ENCODE results near the gene RBM17.
"Not testable (repeated sequence)": the region's sequence is repeated elsewhere in the genome, so short reads cannot be mapped to it uniquely, and the experiment has no call there.

RBM17 gene

GRCh38 chr10:6055929-6056328 is 32.9 kb upstream of the RBM17 start:
- no peak for DNase-seq (ENCODE audit: low read depth in 1 of 2, low spot score in 1 of 2)

GRCh38 chr10:6056411-6057135 is 32.3 kb upstream of the RBM17 start:
- no peak for DNase-seq (ENCODE audit: low read depth in 1 of 2, low spot score in 1 of 2)

- DNase-seq (ENCODE audit: low read depth in 1 of 2, low spot score in 1 of 2), result no peak
Observed at GRCh38 chr10:6058682-6059475, 30.0 kb upstream of the RBM17 start.

GRCh38 chr10:6059506-6059905 is 29.3 kb upstream of the RBM17 start:
- no peak for DNase-seq (ENCODE audit: low read depth in 1 of 2, low spot score in 1 of 2)

- no peak for DNase-seq (ENCODE audit: low read depth in 1 of 2, low spot score in 1 of 2)
Observed at GRCh38 chr10:6061056-6061455, 27.8 kb upstream of the RBM17 start.

- DNase-seq (ENCODE audit: low read depth in 1 of 2, low spot score in 1 of 2), result peak in 1 of 2 donors; percentile 53
Observed at GRCh38 chr10:6062101-6062771, 26.6 kb upstream of the RBM17 start, which contains the start of gene IL2RA. IL2RA (minus strand) TSS chr10:6062367; CDS start chr10:6062151, 216 bp downstream.

- no peak for DNase-seq (ENCODE audit: low read depth in 1 of 2, low spot score in 1 of 2)
Observed at GRCh38 chr10:6064119-6064518, 24.7 kb upstream of the RBM17 start.

- not testable (repeated sequence) for DNase-seq (ENCODE audit: low read depth in 1 of 2, low spot score in 1 of 2)
Observed at GRCh38 chr10:6064726-6065125, 24.1 kb upstream of the RBM17 start.

- no peak for DNase-seq (ENCODE audit: low read depth in 1 of 2, low spot score in 1 of 2)
Observed at GRCh38 chr10:6065406-6065805, 23.4 kb upstream of the RBM17 start.

- DNase-seq (ENCODE audit: low read depth in 1 of 2, low spot score in 1 of 2), result no peak
Observed at GRCh38 chr10:6065835-6066234, 23.0 kb upstream of the RBM17 start.

GRCh38 chr10:6067457-6067856 is 21.4 kb upstream of the RBM17 start:
- DNase-seq (ENCODE audit: low read depth in 1 of 2, low spot score in 1 of 2), result no peak

GRCh38 chr10:6068006-6068405 is 20.8 kb upstream of the RBM17 start:
- DNase-seq (ENCODE audit: low read depth in 1 of 2, low spot score in 1 of 2), result no peak

- DNase-seq (ENCODE audit: low read depth in 1 of 2, low spot score in 1 of 2), result no peak
Observed at GRCh38 chr10:6068422-6068821, 20.4 kb upstream of the RBM17 start.

- DNase-seq (ENCODE audit: low read depth in 1 of 2, low spot score in 1 of 2), result no peak
Observed at GRCh38 chr10:6069081-6069931, 19.5 kb upstream of the RBM17 start.

- DNase-seq (ENCODE audit: low read depth in 1 of 2, low spot score in 1 of 2), result peak in 1 of 2 donors; percentile 36
Observed at GRCh38 chr10:6070660-6071059, 18.2 kb upstream of the RBM17 start.

- DNase-seq (ENCODE audit: low read depth in 1 of 2, low spot score in 1 of 2), result no peak
Observed at GRCh38 chr10:6071181-6072175, 17.4 kb upstream of the RBM17 start.

- no peak for DNase-seq (ENCODE audit: low read depth in 1 of 2, low spot score in 1 of 2)
Observed at GRCh38 chr10:6072215-6072934, 16.5 kb upstream of the RBM17 start.

GRCh38 chr10:6074489-6075301 is 14.1 kb upstream of the RBM17 start:
- no peak for DNase-seq (ENCODE audit: low read depth in 1 of 2, low spot score in 1 of 2)

All from stimulated activated CD4-positive, alpha-beta T cell treated with anti-CD3 and anti-CD28 coated beads, Interleukin-15, amount 100 ng/mL, for 1 hour (primary cell).